NCI-H2107 treated with DMSO at 0.1 percent for 48 hours (cell line): ENCODE results near the gene DPYSL4.

Experiments used
- DNase-seq: peaks from one replicate; lab custom pipeline; 2025; ENCODE audit not compliant: unreplicated experiment; lab: John Stamatoyannopoulos, UW

DPYSL4 gene

GRCh38 chr10:132186488-132187429, at the start of gene DPYSL4:
TSS of gene DPYSL4 (plus strand) at chr10:132186948. CDS start at chr10:132187064, 116 bp downstream.
- DNase-seq = no peak

DNA sequence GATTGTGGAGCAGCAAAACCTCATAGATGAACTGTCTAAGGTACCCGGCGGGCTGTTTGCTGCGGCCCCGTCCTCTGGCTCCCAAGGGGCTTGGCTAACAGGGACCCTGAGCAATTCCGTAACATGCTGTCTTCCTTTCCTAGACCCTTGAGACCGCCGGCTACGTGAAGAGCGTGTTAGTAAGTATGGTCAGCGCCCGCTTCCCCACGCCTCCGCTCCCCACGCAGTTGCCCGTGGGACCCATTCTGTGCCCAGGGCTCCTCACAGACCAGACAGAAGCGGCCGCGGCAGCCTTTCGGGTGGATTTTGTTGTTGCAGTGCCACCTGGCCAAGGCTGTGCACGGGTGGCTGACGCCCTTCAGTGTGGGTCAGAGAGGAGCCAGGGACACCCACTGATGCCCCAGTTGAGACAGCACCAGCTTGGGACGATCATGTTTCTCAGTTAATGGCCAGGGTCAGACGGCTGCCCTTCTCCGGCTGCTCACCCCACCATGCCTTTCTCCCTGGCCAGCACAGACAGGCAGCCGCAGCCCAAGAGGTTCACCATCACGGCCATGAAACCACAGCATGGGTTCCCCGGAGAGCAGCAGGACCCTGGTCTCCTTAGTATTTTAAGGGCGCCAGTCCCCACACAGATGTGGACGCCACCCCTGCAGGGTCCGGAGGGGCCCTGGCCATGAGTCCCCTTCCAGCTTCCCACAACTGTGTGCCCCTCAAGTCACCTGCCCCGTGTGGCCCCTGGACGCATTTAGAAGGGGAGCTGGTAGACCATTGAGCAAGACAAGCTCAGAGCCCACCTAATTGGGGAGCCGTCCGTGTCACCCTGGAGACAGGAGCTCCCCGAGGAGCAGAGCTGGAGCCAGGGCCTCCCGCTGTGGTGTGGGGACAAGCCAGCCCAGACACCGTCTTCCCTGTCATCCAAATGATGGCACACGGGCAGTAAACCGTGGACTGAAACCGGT, 49.4 kb upstream of the DPYSL4 start:
- no peak for DNase-seq

GRCh38 chr10:132138133-132138532, 48.6 kb upstream of the DPYSL4 start:
- DNase-seq = no peak

- no peak for DNase-seq
These were observed 48.2 kb upstream of the DPYSL4 start for GRCh38 chr10:132138596-132138995.

- no peak for DNase-seq
These were observed 47.2 kb upstream of the DPYSL4 start for GRCh38 chr10:132139526-132139925.

GRCh38 chr10:132140167-132140925, 46.4 kb upstream of the DPYSL4 start:
- DNase-seq = no peak

- DNase-seq = no peak
These were observed 45.7 kb upstream of the DPYSL4 start for GRCh38 chr10:132141076-132141475.

- DNase-seq = no peak
These were observed 45.0 kb upstream of the DPYSL4 start for GRCh38 chr10:132141526-132142395.

- DNase-seq = no peak
These were observed 44.2 kb upstream of the DPYSL4 start for GRCh38 chr10:132142396-132143161.

GRCh38 chr10:132143162-132143561, 43.6 kb upstream of the DPYSL4 start:
- no peak for DNase-seq

DNA sequence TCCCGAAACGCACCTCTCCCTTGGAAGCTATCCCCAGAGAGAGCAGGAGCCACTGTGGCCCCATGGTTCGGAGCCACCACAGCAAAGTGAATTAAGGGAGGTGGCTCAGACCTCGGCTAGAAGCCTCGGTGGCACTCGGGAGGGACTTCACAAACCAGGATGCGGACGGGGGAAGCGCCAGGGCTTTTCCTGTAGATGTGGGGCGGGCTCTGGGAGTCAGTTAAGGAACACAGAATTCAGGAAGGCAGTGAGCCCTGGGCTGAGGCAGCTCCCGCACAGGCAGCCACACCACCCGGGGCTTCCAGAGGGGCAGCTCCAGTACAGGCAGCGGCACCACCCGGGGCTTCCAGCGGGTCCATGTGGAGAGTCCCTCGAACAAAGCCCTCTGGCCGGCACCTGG, 42.7 kb upstream of the DPYSL4 start:
- DNase-seq = no peak

- DNase-seq = no peak
These were observed 41.7 kb upstream of the DPYSL4 start for GRCh38 chr10:132145002-132145401.

GRCh38 chr10:132145521-132146185, 41.1 kb upstream of the DPYSL4 start:
- no peak for DNase-seq

GRCh38 chr10:132146271-132146671, 40.5 kb upstream of the DPYSL4 start:
- DNase-seq = no peak

DNA sequence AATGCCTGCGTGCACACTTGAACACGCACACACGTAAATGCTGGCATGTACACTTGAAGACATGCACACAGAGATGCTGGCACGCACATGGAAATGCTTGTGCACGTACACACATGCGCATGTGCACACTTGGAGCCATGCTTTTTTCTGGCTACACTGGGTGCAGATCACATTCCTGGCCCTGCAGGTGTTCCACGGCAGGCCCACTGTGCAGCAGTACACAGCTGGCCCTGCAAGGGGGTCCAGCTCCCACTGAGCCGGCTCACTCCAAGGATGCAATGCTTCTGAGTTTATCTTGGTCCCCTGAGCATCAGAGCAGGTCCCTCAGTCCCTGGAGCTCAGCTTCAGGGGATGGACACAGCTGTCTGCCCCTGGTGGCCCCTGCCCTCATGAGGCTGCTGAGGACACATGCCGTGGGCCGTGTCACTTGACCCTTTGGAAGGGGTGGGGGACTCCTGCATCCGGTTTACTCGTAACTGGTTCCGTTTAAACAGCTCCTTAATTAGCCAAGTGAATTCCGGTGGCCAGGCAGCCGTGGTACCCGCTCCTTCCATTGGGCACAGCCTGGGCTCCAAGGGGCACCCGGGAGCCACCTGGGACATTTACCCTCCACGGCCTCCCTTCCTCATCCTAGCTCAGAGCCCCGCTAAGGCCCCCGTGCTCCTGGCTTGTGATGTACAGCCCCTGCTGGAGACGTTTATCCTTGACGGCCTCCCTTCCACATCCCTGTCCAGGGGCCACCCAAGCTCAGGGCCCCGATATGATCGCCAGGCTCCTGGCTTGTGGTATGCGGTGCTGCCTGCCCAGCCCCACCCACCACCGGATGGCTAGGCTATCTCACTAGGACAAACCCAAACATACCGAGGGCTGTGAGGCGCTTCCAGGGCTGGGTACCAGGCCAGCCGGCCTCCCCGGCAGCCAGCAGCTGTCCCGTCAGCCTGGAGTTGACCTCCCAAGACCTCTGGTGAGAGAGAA, 39.5 kb upstream of the DPYSL4 start:
- no peak for DNase-seq

- DNase-seq = no peak
These were observed 38.2 kb upstream of the DPYSL4 start for GRCh38 chr10:132148261-132149251.
